Activated CD8-positive, alpha-beta T cell treated with anti-CD3 and anti-CD28 coated beads for 36 hours (primary cell): ENCODE data around the gene ZNF491. TPM values are rescaled to one million over a fixed set of nuclear protein-coding genes. Genes with fewer than 3 reads are reported as not detected.
"Not testable (repeated sequence)": the region's sequence is repeated elsewhere in the genome, so short reads cannot be mapped to it uniquely, and the experiment has no call there.

Source experiments
- ATAC-seq: fragments of 200-7000 bp; cut with Tn5 transposase; one replicate; pipeline ENCODE4 v1.10.0; 2021; ENCODE audit warnings: mild to moderate bottlenecking, moderate library complexity
- CTCF ChIA-PET: fragments of 350-600 bp; sonication (Branson Sonifier 250); formaldehyde crosslinking; loops from one replicate; lab custom pipeline; 2021; ENCODE audit warnings: antibody characterized with exemption; lab: Charles Lee
- POLR2A ChIA-PET: fragments of 350-600 bp; sonication (Branson Sonifier 250); formaldehyde crosslinking; loops from one replicate; lab custom pipeline; 2021; ENCODE audit warnings: antibody characterized with exemption; lab: Charles Lee
- DNase-seq: peaks from one replicate; pipeline ENCODE4 v3.0.0-alpha.2; 2020
- H3K27ac Mint-ChIP-seq: one replicate; pipeline ENCODE4 v1.8.0; 2021; ENCODE audit warnings: mild to moderate bottlenecking, mixed read lengths
- H3K27me3 Mint-ChIP-seq: one replicate; pipeline ENCODE4 v1.8.0; 2021; ENCODE audit warnings: mixed read lengths
- H3K36me3 Mint-ChIP-seq: one replicate; pipeline ENCODE4 v1.8.0; 2021; ENCODE audit warnings: low read depth, mixed read lengths
- H3K4me1 Mint-ChIP-seq: one replicate; pipeline ENCODE4 v1.8.0; 2021; ENCODE audit warnings: low read depth, mixed read lengths
- H3K4me3 Mint-ChIP-seq: one replicate; pipeline ENCODE4 v1.8.0; 2021; ENCODE audit warnings: mild to moderate bottlenecking, moderate library complexity, mixed read lengths
- H3K9me3 Mint-ChIP-seq: one replicate; pipeline ENCODE4 v1.8.0; 2021; ENCODE audit warnings: mixed read lengths
- intact Hi-C: fragments of 100-400 bp; cut with micrococcal nuclease; formaldehyde crosslinking; loops from one replicate; pipeline ENCODE4 v1.10.0; 2022
- total RNA-seq, 2 experiments: library from RNA; stranded (reverse); gene quantifications; one replicate each; pipeline ENCODE4 v1.2.3, GENCODE V29; 2021
- TF ChIP-seq, protein P1 (sequence below): fragments of 200-600 bp; IDR thresholded peaks from one replicate; pipeline ENCODE4 v1.8.0; 2022; ENCODE audit warnings: antibody characterized with exemption, mild to moderate bottlenecking

ZNF491 gene
- total RNA-seq, 2 experiments from 2014 or later, result 0.76 to 1.4 TPM

GRCh38 chr19:11843722-11844121 lies 45.4 kb downstream of the ZNF491 start:
- H3K9me3 Mint-ChIP-seq, result peaks cover 2% of the 10 kb centered on the region
- intact Hi-C loops, result no loop called here
- peaks cover 2% of the 10 kb centered on the region for H3K36me3 Mint-ChIP-seq
- TF ChIP-seq, protein P1, sequence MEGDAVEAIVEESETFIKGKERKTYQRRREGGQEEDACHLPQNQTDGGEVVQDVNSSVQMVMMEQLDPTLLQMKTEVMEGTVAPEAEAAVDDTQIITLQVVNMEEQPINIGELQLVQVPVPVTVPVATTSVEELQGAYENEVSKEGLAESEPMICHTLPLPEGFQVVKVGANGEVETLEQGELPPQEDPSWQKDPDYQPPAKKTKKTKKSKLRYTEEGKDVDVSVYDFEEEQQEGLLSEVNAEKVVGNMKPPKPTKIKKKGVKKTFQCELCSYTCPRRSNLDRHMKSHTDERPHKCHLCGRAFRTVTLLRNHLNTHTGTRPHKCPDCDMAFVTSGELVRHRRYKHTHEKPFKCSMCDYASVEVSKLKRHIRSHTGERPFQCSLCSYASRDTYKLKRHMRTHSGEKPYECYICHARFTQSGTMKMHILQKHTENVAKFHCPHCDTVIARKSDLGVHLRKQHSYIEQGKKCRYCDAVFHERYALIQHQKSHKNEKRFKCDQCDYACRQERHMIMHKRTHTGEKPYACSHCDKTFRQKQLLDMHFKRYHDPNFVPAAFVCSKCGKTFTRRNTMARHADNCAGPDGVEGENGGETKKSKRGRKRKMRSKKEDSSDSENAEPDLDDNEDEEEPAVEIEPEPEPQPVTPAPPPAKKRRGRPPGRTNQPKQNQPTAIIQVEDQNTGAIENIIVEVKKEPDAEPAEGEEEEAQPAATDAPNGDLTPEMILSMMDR, result no peak
- H3K4me1 Mint-ChIP-seq, result peaks cover 16% of the 10 kb centered on the region
- ChIA-PET CTCF (interaction anchor here (0.6 to 1.4 kb wide), 2 partner anchors 46 to 635 kb away, joined by 3 to 5 read pairs; no protein-coding TSS in a partner anchor), POLR2A (interaction anchor here (0.8 kb wide), 1 partner anchor 144 kb away, joined by 3 read pairs; no protein-coding TSS in a partner anchor)
- H3K27ac Mint-ChIP-seq, result peak overlapping the region; percentile 2
- no peaks in the 10 kb centered on the region for H3K27me3 Mint-ChIP-seq
- ATAC-seq, result no peak
- no peak overlapping the region for H3K4me3 Mint-ChIP-seq
- no peak for DNase-seq

GRCh38 chr19:11847615-11848014 lies 49.3 kb downstream of the ZNF491 start:
- Mint-ChIP-seq H3K36me3 (peaks cover 25% of the 10 kb centered on the region), H3K4me1 (peaks cover 29% of the 10 kb centered on the region), H3K4me3 (peak overlapping the region; percentile 83)
- ATAC-seq, H3K27me3 Mint-ChIP-seq, H3K27ac Mint-ChIP-seq, DNase-seq, H3K9me3 Mint-ChIP-seq, intact Hi-C loops: not testable (repeated sequence)
- ChIA-PET CTCF (interaction anchor here (0.9 to 4.6 kb wide), 3 partner anchors 50 to 244 kb away, joined by 3 to 19 read pairs (median 3); partner anchors contain the start of gene ZNF491), POLR2A (interaction anchor here (1.3 kb wide), 1 partner anchor 32 kb away, joined by 4 read pairs; no protein-coding TSS in a partner anchor)

DNA sequence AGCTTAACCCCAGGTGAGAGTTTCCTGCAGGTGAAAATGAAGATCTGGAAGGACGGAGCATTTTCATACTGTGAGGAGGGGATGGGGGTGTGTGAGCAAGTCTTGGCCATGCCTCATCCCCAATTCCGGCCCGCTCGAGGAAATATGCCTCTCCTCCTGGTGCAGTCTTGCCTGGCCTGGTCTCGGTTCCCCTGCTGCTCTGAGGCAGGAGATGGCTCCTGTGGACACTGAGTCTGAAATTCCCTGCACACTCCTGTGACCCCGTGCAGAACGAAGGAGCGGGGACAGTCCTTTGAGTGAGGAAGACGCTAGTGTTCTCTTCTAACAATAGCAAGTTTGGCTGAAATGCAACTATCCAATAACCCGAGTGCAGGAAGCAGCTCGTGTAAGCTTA lies 49.9 kb downstream of the ZNF491 start:
- ATAC-seq (no peak), DNase-seq (no peak)
- Mint-ChIP-seq H3K4me1 (peaks cover 25% of the 10 kb centered on the region), H3K9me3 (peaks cover 3% of the 10 kb centered on the region), H3K27me3 (no peaks in the 10 kb centered on the region), H3K36me3 (peaks cover 25% of the 10 kb centered on the region), H3K27ac (peak overlapping the region; percentile 88), H3K4me3 (peak overlapping the region; percentile 83)
- TF ChIP-seq, protein P1, result no peak
- intact Hi-C loops, result no loop called here
- CTCF ChIA-PET, result interaction anchor here (0.9 to 4.6 kb wide), 3 partner anchors 51 to 243 kb away, joined by 3 to 19 read pairs (median 3); partner anchors contain the start of gene ZNF491
- POLR2A ChIA-PET, result interaction anchor here (1.3 kb wide), 1 partner anchor 33 kb away, joined by 4 read pairs; no protein-coding TSS in a partner anchor

DNA sequence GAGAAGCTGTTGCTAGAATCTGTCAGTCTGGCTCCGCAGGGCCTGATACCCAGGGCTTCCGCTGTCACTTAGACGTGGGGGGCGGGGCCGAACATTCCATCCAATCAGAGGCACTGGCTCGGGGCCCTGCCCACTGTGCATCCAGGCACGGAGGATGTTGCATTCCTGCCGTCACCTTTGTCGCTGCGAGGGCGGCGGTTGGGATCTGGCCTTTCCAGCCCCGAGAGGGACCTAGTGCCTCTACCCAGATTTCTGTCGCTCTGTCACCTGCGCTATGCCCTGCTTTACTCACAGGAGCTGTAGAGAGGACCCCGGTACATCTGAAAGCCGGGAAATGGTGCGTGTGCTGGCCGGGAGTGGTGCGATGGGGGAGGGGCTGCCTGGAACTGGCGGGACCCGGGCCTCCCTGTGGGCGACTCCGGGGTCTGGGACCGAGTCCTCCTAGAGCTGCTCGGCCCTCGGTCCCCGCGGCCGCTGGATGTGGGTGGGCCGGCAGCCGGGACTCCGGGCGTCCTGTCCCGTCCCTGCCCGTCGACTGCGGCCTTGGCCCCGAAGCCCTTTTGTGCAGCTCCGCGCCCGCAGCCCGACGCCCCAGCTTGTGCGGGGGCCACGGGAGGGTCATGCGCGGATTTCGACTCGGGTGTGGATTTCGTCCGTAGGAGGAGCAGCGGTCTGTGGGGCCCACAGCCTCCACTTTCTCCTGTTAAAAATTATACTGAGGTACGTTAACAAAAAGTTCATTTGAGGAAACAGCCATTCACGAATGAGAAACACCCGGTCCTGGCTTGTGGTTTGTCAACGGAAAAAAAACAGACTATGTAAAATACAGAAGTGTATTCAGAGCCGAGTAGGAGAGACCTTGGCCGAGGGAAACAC lies 50.5 kb downstream of the ZNF491 start, which contains the start of gene ZNF439:
Gene ZNF439, plus strand, starts transcription at position 133 of the 876 bp plus-strand sequence. Its CDS starts 142 bp downstream, at position 275.
- POLR2A ChIA-PET, result interaction anchor here (0.7 to 1.3 kb wide), 2 partner anchors 16 to 33 kb away, joined by 3 to 4 read pairs; no protein-coding TSS in a partner anchor
- peaks cover 20% of the 10 kb centered on the region for H3K4me1 Mint-ChIP-seq
- TF ChIP-seq, protein P1, result no peak
- peak; percentile 100 for ATAC-seq
- peak within 1 kb of the TSS; percentile 83 for H3K4me3 Mint-ChIP-seq
- CTCF ChIA-PET, result interaction anchor here (0.9 to 4.6 kb wide), 3 partner anchors 52 to 242 kb away, joined by 3 to 19 read pairs (median 3); partner anchors contain the start of gene ZNF491
- intact Hi-C loops, result no loop called here
- no peaks in the 10 kb centered on the region for H3K27me3 Mint-ChIP-seq
- H3K27ac Mint-ChIP-seq, result peak within 1 kb of the TSS; percentile 88
- peak; percentile 98 for DNase-seq
- peaks cover 4% of the 10 kb centered on the region for H3K9me3 Mint-ChIP-seq
- peaks cover 31% of the 10 kb centered on the region for H3K36me3 Mint-ChIP-seq

DNA sequence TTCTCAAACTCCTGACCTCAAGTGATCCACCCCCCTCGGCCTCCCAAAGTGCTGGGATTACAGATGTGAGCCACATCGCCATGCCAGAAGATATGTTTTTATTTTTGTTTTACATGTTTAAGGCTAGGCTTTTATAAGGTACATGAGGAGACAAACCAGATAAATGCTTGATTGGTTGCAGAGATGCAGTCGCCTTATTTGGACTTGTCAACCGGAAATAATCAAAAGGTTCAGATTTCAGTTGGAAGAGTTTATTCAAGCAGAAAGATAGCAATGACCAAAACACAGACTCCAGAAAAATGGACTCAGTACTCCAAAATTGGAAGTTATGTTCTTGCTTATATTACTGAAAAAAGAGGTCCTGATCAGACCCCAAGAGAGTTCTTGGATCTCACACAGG lies 52.0 kb downstream of the ZNF491 start:
- H3K27me3 Mint-ChIP-seq, intact Hi-C loops, H3K27ac Mint-ChIP-seq, H3K9me3 Mint-ChIP-seq, H3K4me3 Mint-ChIP-seq, POLR2A ChIA-PET, ATAC-seq, DNase-seq: not testable (repeated sequence)
- CTCF ChIA-PET, result interaction anchor here (1.2 kb wide), 1 partner anchor 15 kb away, joined by 3 read pairs; no protein-coding TSS in a partner anchor
- H3K36me3 Mint-ChIP-seq, result peaks cover 41% of the 10 kb centered on the region
- H3K4me1 Mint-ChIP-seq, result peaks cover 20% of the 10 kb centered on the region
